HG02938 (cell line): Measurements from ENCODE around the gene LSM2.
"Not testable (repeated sequence)": the region's sequence is repeated elsewhere in the genome, so short reads cannot be mapped to it uniquely, and the experiment has no call there.

Experiments
- ATAC-seq: cut with Tn5 transposase; IDR thresholded peaks from one replicate; pipeline ENCODE4 v1.9.1; 2021; ENCODE audit warnings: mild to moderate bottlenecking, moderate library complexity; ENCODE audit not compliant: unreplicated experiment

The LSM2 gene

GRCh38 chr6:31799781-31800180 is 7.0 kb downstream of the LSM2 start:
- no peak for ATAC-seq

DNA sequence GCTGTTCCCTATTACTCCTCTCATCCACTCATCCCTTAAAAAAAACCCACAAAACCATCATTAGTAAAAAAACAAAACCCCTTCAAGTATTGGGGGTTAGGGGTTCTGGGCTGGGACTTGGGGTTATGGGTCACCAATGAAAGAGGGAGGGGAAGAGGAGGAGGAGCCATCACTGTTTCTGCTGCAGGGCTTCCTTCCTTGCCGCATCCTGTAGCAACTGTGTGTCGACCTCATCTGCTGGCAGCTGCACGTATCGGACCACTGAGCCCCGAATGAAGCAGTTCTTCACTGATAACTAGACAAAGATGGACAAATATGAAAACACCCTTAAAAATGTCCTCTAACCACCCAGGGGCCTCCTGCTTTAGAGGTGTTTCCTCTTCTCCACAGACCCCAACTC is 9.2 kb downstream of the LSM2 start:
- no peak for ATAC-seq

GRCh38 chr6:31796993-31797385 is 9.8 kb downstream of the LSM2 start:
- ATAC-seq = no peak

DNA sequence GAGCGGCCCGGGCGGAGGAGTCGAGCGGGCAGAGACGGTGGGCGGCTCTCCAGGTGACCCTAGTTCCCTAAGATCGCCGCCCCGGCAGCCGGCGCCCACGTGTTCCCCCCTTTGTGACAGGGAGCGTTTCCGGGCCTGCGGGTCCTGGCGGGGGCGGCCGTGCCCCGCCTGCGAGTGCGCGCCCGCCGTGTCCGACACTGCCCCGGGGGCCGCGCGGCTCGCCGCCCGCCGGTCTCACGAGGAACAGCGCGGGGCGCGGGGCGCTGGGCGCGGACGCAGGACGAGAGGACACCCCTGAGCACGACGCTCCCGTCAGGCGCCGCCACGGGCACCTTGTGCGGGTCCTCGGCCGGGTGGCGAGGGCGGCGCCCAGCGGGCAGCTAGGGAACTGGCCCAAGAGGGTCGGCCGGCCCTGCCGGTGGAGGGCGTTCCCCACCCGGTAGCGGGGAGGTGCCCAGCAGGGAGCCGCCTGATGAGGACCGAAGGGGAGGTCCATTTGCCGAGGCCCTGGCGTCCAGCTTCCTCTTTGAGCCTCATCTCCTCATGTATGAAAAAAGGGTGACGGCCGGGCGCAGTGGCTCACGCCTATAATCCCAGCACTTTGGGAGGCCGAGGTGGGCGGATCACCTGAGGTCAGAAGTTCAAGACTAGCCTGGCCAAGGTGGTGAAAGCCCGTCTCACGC is 11.0 kb downstream of the LSM2 start, which contains the start of gene VARS1:
VARS1 (minus strand) TSS at position 137 of the 683 bp plus-strand sequence. CDS start 535 bp downstream, outside the sequence.
- peak; percentile 56 for ATAC-seq

- peak; percentile 16 for ATAC-seq
Measured at GRCh38 chr6:31794866-31795615, 11.7 kb downstream of the LSM2 start.

- no peak for ATAC-seq
Measured at GRCh38 chr6:31794294-31794865, 12.4 kb downstream of the LSM2 start.

DNA sequence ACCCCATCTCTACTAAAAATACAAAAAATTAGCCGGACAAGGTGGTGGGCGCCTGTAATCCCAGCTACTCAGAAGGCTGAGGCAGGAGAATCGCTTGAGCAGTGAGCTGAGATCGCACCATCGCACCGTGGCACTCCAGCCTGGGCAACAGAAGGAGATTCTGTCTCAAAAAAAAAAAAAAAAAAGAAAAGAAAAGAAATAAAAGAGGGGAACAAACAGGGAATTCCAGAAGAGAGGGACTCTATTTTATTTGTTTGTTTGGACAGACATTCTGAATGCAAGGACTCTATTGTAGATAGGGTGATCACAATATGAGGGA is 12.9 kb downstream of the LSM2 start:
- ATAC-seq = not testable (repeated sequence)

GRCh38 chr6:31792761-31793171 is 14.0 kb downstream of the LSM2 start:
- ATAC-seq = no peak

DNA sequence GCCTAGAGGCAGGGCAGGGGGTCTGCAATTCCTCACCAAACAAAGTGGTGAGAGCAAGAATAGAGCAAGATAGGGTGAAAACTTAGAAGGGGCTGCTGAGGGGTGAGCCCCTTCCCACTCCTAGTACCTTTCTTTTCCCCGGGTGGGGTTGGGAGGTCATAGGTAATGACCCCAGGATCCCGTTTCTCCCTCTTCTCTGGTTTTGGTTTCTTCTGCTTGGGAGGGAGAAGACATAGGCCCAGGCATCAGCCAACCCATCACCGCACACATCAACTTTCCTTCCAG is 14.7 kb downstream of the LSM2 start:
- ATAC-seq = no peak

DNA sequence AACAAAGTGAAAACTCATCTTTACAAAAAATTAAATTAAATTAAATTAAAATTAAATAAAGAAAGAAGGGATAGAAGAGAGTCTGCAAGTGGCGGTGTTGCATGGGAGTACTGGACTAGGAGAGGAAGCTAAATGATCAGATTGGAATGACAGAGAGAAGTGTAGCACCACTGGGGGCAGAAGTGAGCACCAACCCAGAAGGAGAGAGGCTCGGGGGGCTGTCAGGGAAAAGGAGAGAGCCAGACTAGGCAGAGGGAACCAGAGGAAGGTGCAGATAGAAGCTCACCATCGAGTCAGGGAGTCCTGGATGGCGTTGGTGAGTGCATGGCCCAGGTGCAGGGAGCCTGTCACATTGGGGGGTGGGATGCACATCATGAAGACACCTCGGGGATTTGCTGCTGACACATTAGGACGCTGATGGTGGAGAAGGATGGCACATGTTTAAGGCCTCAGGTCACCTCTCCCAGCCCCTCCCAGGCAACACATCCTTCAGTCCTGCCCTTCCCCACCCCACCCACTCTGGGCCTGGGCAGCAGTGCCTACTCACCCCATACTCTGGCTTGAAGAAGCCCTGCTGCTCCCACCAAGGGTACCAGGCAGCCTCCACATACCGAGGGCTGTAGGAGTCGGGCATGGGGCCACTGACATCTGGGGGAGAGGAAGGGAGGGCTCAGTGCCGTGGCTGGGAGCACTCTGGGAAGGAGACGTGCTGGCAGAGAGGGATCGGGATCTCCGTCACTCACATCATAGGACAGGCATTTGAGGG is 15.3 kb downstream of the LSM2 start:
- no peak for ATAC-seq

- no peak for ATAC-seq
Measured at GRCh38 chr6:31785475-31785874, 21.3 kb downstream of the LSM2 start.

GRCh38 chr6:31784098-31784925 is 22.5 kb downstream of the LSM2 start:
- ATAC-seq = no peak

GRCh38 chr6:31782126-31782855 is 24.5 kb downstream of the LSM2 start:
- no peak for ATAC-seq

- ATAC-seq = no peak
Measured at GRCh38 chr6:31781244-31782125, 25.3 kb downstream of the LSM2 start.

DNA sequence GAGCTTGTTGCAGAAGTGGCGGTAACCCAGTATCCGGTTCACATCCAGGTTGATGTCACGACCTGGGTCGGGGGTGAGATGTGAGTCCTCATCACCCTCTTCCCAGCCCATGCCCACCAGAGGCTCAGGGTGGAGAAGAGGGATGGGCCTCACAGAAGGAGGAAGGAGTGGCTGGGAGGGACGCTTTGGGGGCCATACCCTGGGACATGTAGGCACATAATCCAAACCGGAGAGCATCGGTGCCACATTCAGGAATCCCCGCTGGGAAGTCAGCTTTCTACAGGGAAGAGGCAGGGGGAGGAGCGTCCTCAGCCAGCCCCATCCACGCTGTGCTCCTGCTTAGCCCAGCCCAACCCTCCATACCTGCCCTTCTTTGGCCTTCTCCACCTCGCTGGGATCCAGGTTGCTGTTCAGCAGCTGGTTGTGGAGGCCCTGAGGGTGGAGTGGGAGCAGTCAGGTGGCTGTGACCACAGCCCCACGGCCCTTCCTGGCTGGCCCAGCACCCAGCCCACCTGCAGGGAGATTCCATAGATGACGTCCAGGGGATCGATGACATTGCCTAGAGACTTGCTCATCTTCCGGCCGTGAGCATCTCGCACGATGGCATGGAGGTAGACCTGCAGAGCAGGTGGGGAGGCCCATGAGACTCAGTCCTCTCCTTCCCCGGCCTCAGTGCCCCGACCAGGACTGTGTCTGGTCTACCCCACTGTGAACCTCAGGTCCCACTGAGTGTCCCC is 26.1 kb downstream of the LSM2 start:
- ATAC-seq = no peak

DNA sequence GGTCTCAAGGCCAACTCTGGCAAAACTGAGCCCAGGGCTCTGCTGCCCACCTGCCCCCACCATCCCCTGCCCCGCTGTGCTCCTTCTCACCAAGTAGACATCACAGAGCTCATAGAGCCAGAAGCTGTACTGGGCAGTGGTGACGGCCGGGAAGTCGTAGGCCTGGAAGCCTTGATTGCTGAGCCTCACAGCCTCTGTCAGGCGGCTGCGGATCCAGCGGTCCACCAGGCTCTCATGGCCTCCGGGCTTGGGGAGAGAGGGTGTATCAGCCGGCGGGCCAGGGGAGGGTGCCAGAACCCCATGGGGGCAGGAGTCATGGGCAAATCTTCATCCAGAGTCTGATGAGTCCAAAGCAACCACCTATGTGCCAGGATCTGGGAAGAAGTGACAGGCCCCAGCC is 26.9 kb downstream of the LSM2 start:
- no peak for ATAC-seq

DNA sequence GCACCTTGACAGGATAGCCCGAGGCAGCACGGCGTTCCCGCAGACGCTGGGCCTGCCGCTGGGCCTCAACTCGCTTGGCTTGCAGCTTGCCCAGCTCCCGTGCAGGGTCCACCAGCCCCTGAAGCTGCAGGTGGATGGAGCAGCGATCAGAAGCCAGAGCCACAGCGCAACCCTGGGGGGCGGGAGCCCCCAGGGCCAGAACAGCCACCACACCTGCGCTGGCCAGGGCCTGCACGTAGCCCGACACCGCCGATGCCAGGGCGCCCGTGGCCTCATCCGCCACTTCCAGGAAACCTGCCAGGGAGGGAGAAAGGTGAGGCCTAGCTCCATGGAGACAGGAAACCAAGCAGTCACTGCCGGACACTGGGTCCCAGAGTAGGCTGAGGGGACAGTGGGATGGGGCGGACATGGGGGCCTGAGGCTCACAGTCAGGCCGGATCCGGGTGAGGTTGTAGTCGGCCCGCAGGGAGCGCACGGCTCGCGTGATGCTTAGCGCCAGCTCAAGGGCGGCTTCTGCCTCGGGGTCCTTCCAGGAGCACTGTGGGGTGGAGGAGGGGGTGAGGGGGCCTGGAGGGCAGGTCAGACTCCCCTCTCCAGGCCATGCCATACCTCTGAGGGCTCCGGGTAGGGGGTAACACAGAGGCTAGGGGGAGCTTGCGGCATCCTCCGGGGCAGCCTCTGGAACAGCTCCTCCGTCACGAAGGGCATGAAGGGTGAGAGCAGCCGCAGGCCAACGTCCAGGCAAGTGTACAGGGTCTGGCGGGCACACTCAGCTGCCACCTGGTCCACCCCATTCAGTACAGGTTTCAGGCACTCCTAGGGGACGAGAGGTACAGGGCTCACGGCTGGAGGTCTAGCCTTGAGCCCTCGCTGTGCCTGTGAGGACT is 27.5 kb downstream of the LSM2 start:
- ATAC-seq = no peak

DNA sequence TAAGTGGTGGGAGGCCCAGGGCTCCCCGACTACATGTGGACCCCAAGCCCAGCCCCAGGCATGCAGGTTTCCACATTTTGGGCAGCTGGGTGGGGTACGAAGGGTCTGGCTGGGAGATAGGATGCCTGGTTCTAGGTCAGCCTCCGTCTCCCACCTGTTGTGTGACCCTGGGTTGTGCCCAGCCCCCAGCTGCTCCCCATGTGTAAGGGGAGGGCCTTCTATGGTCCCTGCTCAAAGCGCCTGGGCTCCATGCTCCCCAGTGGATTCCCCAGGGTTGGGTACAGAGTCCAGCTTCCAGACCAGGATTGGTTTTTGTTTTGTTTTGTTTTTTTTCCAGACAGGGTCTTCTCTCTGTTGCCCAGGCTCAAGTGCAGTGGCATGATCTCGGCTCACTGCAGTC is 28.6 kb downstream of the LSM2 start:
- ATAC-seq = no peak
